H1 (cell line): ENCODE data around the gene SPECC1. TPM values are rescaled to one million over a fixed set of nuclear protein-coding genes. Genes with fewer than 3 reads are reported as not detected.

ENCODE experiments used
- CTCF ChIA-PET: fragments of 300-600 bp; sonication (Branson Sonifier 250); formaldehyde crosslinking; loops from one replicate; lab custom pipeline; 2021; ENCODE audit not compliant: partially characterized antibody; lab: Charles Lee
- POLR2A ChIA-PET: fragments of 300-600 bp; sonication (Branson Sonifier 250); formaldehyde crosslinking; loops from one replicate; lab custom pipeline; 2021; ENCODE audit warnings: inconsistent platforms; ENCODE audit not compliant: partially characterized antibody; lab: Charles Lee
- DNase-seq, 2 experiments: peaks; one replicate each; pipeline versions ENCODE4 v3.0.0 to v3.0.0-alpha.2; 2010 to 2022; ENCODE audit warnings: low spot score in 2 of 2, low read depth in 1 of 2, mixed read lengths in 1 of 2
- FAIRE-seq: peaks from 2 replicates; lab custom pipeline; 2011; peaks lifted over from hg19 to GRCh38; lab: Jason Lieb, UNC
- H2AFZ ChIP-seq: 2 replicates; pipeline ENCODE4 v1.8.1; 2012; ENCODE audit warnings: low read length, inconsistent platforms
- H2AK5ac ChIP-seq: 2 replicates; pipeline ENCODE4 v1.6.1; 2013; ENCODE audit warnings: low read depth, low read length
- H2BK120ac ChIP-seq: replicated peaks from 2 replicates; pipeline ENCODE3; 2013; ENCODE audit warnings: low read depth, low read length, inconsistent platforms
- H2BK12ac ChIP-seq: 2 replicates; pipeline ENCODE4 v1.6.1; 2013; ENCODE audit warnings: low read depth, low read length
- H2BK15ac ChIP-seq: 2 replicates; pipeline ENCODE4 v1.6.1; 2013; ENCODE audit warnings: low read length
- H2BK20ac ChIP-seq: 2 replicates; pipeline ENCODE4 v1.6.1; 2013; ENCODE audit warnings: low read length
- H2BK5ac ChIP-seq: 2 replicates; pipeline ENCODE4 v1.6.1; 2013; ENCODE audit warnings: low read depth, low read length
- H3K14ac ChIP-seq: 2 replicates; pipeline ENCODE4 v1.6.1; 2013; ENCODE audit warnings: inconsistent platforms; ENCODE audit not compliant: insufficient read length
- H3K18ac ChIP-seq: 2 replicates; pipeline ENCODE4 v1.6.1; 2013; ENCODE audit warnings: low read length; ENCODE audit errors: extremely low read depth
- H3K23ac ChIP-seq: 2 replicates; pipeline ENCODE4 v1.6.1; 2013; ENCODE audit warnings: inconsistent platforms; ENCODE audit not compliant: insufficient read length
- H3K23me2 ChIP-seq: 2 replicates; pipeline ENCODE4 v1.6.1; 2013; ENCODE audit warnings: low read depth, low read length
- H3K27ac ChIP-seq: 2 replicates; pipeline ENCODE4 v1.6.1; 2011; ENCODE audit warnings: low read depth, low read length, inconsistent platforms
- H3K27me3 ChIP-seq, 4 experiments: replicated peaks in 1 of 4; 1 replicate in 1 of 4; 2 replicates in 3 of 4; pipeline versions ENCODE4 v1.6.1 to v1.8.1; 2011 to 2013; ENCODE audit warnings: low read length in 3 of 4, mild to moderate bottlenecking in 3 of 4, inconsistent platforms in 2 of 4, mixed read lengths in 2 of 4, moderate library complexity in 1 of 4; ENCODE audit not compliant: control insufficient read depth in 3 of 4, insufficient read depth in 3 of 4; ENCODE audit errors: extremely low read depth in 1 of 4
- H3K36me3 ChIP-seq, 4 experiments: 2 replicates each; pipeline versions ENCODE4 v1.6.1 to v1.8.1; 2011 to 2013; ENCODE audit warnings: mild to moderate bottlenecking in 4 of 4, low read length in 3 of 4, moderate library complexity in 2 of 4, control low read depth in 1 of 4, inconsistent platforms in 1 of 4; ENCODE audit not compliant: insufficient read depth in 4 of 4, control insufficient read depth in 2 of 4
- H3K4ac ChIP-seq: replicated peaks from 2 replicates; pipeline ENCODE3; 2013; ENCODE audit warnings: low read length, low read depth, mixed read lengths, inconsistent platforms; ENCODE audit not compliant: insufficient read length
- H3K4me1 ChIP-seq, 4 experiments: replicated peaks in 1 of 4; 1 replicate in 1 of 4; 2 replicates in 3 of 4; pipeline versions ENCODE4 v1.6.1 to v1.8.1; 2011 to 2013; ENCODE audit warnings: low read length in 3 of 4, inconsistent platforms in 2 of 4, mixed read lengths in 1 of 4; ENCODE audit not compliant: insufficient read depth in 4 of 4, control insufficient read depth in 3 of 4
- H3K4me2 ChIP-seq, 2 experiments: 2 replicates each; pipeline versions ENCODE4 v1.6.1 to v1.8.1; 2011 to 2013; ENCODE audit warnings: low read depth in 2 of 2, low read length in 2 of 2, control low read depth in 1 of 2, inconsistent platforms in 1 of 2, mild to moderate bottlenecking in 1 of 2; ENCODE audit not compliant: insufficient read depth in 1 of 2
- H3K4me3 ChIP-seq, 4 experiments: fragments of 200-600, 300-600 bp in 1 of 4; sonication (generic), shearing (Covaris generic), sonication (Bioruptor Twin) in 1 of 4; 2 replicates each; pipeline versions ENCODE4 v1.5.1 to v1.8.1; 2011 to 2016; ENCODE audit warnings: low read length in 4 of 4, low read depth in 3 of 4, control low read depth in 2 of 4, inconsistent platforms in 2 of 4, mild to moderate bottlenecking in 2 of 4, mixed read lengths in 1 of 4, moderate library complexity in 1 of 4; ENCODE audit not compliant: insufficient read depth in 2 of 4; ENCODE audit errors: extremely low read depth in 1 of 4
- H3K56ac ChIP-seq: replicated peaks from 2 replicates; pipeline ENCODE3; 2013; ENCODE audit warnings: low read depth, mild to moderate bottlenecking, mixed read lengths, low read length, inconsistent platforms; ENCODE audit not compliant: insufficient read length
- H3K79me1 ChIP-seq: 2 replicates; pipeline ENCODE4 v1.6.1; 2013; ENCODE audit warnings: low read depth, low read length, control low read depth
- H3K79me2 ChIP-seq, 2 experiments: 2 replicates each; pipeline versions ENCODE4 v1.6.1 to v1.8.1; 2012 to 2013; ENCODE audit warnings: low read length in 2 of 2, mild to moderate bottlenecking in 2 of 2, inconsistent platforms in 1 of 2; ENCODE audit not compliant: insufficient read depth in 2 of 2, control insufficient read depth in 1 of 2
- H3K9ac ChIP-seq, 4 experiments: replicated peaks in 1 of 4; 1 replicate in 1 of 4; 2 replicates in 3 of 4; pipeline versions ENCODE4 v1.6.1 to v1.8.1; 2011 to 2013; ENCODE audit warnings: low read depth in 3 of 4, low read length in 3 of 4, control low read depth in 2 of 4, mild to moderate bottlenecking in 2 of 4, moderate library complexity in 2 of 4, inconsistent platforms in 1 of 4; ENCODE audit errors: extremely low read depth in 1 of 4
- H3K9me3 ChIP-seq, 2 experiments: 2 replicates each; pipeline versions ENCODE4 v1.6.1 to v1.8.1; 2012 to 2013; ENCODE audit warnings: mild to moderate bottlenecking in 2 of 2, moderate library complexity in 2 of 2, control low read depth in 1 of 2, inconsistent platforms in 1 of 2, low read depth in 1 of 2, low read length in 1 of 2, mixed read lengths in 1 of 2; ENCODE audit not compliant: insufficient read depth in 2 of 2
- H4K20me1 ChIP-seq, 2 experiments: replicated peaks in 1 of 2; 2 replicates each; pipeline versions ENCODE3 to v1.8.1; 2011 to 2013; ENCODE audit warnings: inconsistent platforms in 2 of 2, low read length in 2 of 2, mild to moderate bottlenecking in 1 of 2; ENCODE audit not compliant: insufficient read depth in 2 of 2, control insufficient read depth in 1 of 2
- H4K5ac ChIP-seq: 2 replicates; pipeline ENCODE4 v1.6.1; 2013; ENCODE audit warnings: low read length, low read depth, mixed read lengths, inconsistent platforms; ENCODE audit not compliant: insufficient read length
- H4K8ac ChIP-seq: 2 replicates; pipeline ENCODE4 v1.8.0; 2013; ENCODE audit warnings: mild to moderate bottlenecking, moderate library complexity, low read length, inconsistent platforms; ENCODE audit not compliant: insufficient read depth; ENCODE audit errors: extremely low read depth
- H4K91ac ChIP-seq: replicated peaks from 2 replicates; pipeline ENCODE3; 2013; ENCODE audit warnings: low read length, mixed read lengths, inconsistent platforms; ENCODE audit not compliant: insufficient read length
- ASH2L ChIP-seq: fragments of 200-600, 300-600 bp; sonication (generic); IDR thresholded peaks from one replicate; pipeline ENCODE4 v1.7.1; 2017; ENCODE audit warnings: low read length
- CBX5 ChIP-seq: fragments of 300-800, 300-1000 bp; sonication (generic); IDR thresholded peaks from 2 replicates; pipeline ENCODE4 v1.7.1; 2016; ENCODE audit warnings: antibody characterized with exemption, low read length, low read depth
- CTBP2 ChIP-seq: IDR thresholded peaks from 2 replicates; pipeline ENCODE4 v1.7.0; 2011; ENCODE audit warnings: borderline replicate concordance, mild to moderate bottlenecking, moderate library complexity, mixed read lengths, low read length; ENCODE audit not compliant: insufficient read depth, insufficient read length
- EZH2 ChIP-seq: fragments of 200-600 bp; sonication (generic); IDR thresholded peaks from 2 replicates; pipeline ENCODE4 v1.7.1; 2012; ENCODE audit warnings: low read depth, mild to moderate bottlenecking, moderate library complexity, low read length, inconsistent platforms; ENCODE audit not compliant: severe bottlenecking
- GTF2F1 ChIP-seq: IDR thresholded peaks from 2 replicates; pipeline ENCODE4 v1.6.1; 2012; ENCODE audit warnings: low read depth, low read length, improper control_type of control experiment, borderline replicate concordance
- POU5F1 ChIP-seq: IDR thresholded peaks from 2 replicates; pipeline ENCODE4 v1.6.1; 2011; ENCODE audit warnings: low read depth, mild to moderate bottlenecking, low read length, moderate library complexity
- RNF2 ChIP-seq: fragments of 200-900, 300-1000 bp; sonication (generic); IDR thresholded peaks from 2 replicates; pipeline ENCODE4 v1.7.1; 2016; ENCODE audit warnings: borderline replicate concordance, low read depth, mild to moderate bottlenecking, antibody characterized with exemption, low read length; ENCODE audit not compliant: poor library complexity, severe bottlenecking; ENCODE audit errors: missing control alignments
- SIN3A ChIP-seq, 2 experiments: IDR thresholded peaks in 1 of 2; conservative IDR thresholded peaks in 1 of 2; 2 replicates each; pipeline ENCODE4 v1.6.1; 2011 to 2012; ENCODE audit warnings: low read length in 2 of 2, improper control_type of control experiment in 1 of 2, low read depth in 1 of 2, mild to moderate bottlenecking in 1 of 2
- TAF1 ChIP-seq: IDR thresholded peaks from 2 replicates; pipeline ENCODE4 v1.6.1; 2011; ENCODE audit warnings: mild to moderate bottlenecking, low read depth, low read length
- YY1 ChIP-seq: IDR thresholded peaks from 2 replicates; pipeline ENCODE4 v1.6.1; 2011; ENCODE audit warnings: low read depth, mild to moderate bottlenecking, low read length
- WGBS, 2 experiments: shearing (Covaris generic) in 1 of 2; methylation state at CpG; one replicate each; pipeline versions ENCODE4 v1.1.6 to v1.1.7; 2013 to 2015; ENCODE audit warnings: low lambda C conversion rate in 2 of 2, mixed read lengths in 2 of 2, inconsistent platforms in 1 of 2, low coverage in 1 of 2, missing lambda C conversion rate in 1 of 2; ENCODE audit not compliant: insufficient replicate concordance in 2 of 2, insufficient coverage in 1 of 2, insufficient read length in 1 of 2; ENCODE audit errors: extremely low coverage in 1 of 2, missing lambda C conversion rate in 1 of 2; 5-methylcytosine and 5-hydroxymethylcytosine counted together
- polyA plus RNA-seq, 7 experiments: library from polyadenylated mRNA; depleted of rRNA in 3 of 7; stranded (reverse) in 5 of 7; unstranded in 2 of 7; fragments of >200 nt in 5 of 7; fragments of 200-250 nt in 2 of 7; gene quantifications; 1 replicate in 5 of 7; 2 replicates in 1 of 7; 4 replicates in 1 of 7; pipeline versions ENCODE4 v1.2.1 to v1.2.3, GENCODE V29; 2011 to 2013; ENCODE audit warnings: missing spikeins in 2 of 7, mixed read lengths in 2 of 7
- total RNA-seq: library from RNA; stranded (reverse); fragmentation: NEBNext Ultra II Directional; extraction: Animal tissue kit (Norgen Biotek cat#: 25700); gene quantifications from 2 replicates; pipeline ENCODE4 v1.2.1, GENCODE V29; 2021
- TF ChIP-seq, protein P1 (sequence below): IDR thresholded peaks from 2 replicates; pipeline ENCODE4 v1.6.1; 2012; ENCODE audit warnings: inconsistent platforms

SPECC1 gene
- total and polyA plus RNA-seq, 2 of the 8 experiments (the other 6 are each of a cell fraction or from before 2014, with no cell fraction given), result 35.8 to 87.9 TPM

DNA sequence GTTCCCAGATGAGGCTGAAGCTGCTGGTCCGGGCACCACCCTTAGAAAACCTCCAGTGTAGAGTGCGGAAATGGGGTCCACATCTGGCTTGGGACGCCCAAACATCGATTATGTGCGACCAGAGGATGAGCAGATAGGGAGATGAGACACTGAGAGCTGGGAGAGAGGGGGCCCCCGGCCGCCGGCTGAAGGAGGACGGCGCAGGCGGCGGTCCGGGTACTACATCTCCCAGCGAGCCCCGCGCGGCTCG is 182 bp upstream of the SPECC1 start:
- H3K9ac ChIP-seq, result peak overlapping the region in 2 of 4 experiments; percentile 16 to 41; a peak in 4 of 7 replicates
- no peaks in the 10 kb centered on the region for H3K79me2 ChIP-seq
- peak overlapping the region; percentile 23; the same call in 1 of the 2 replicates for H2BK5ac ChIP-seq
- peak overlapping the region; percentile 99 for H2AFZ ChIP-seq
- no peak overlapping the region for H2AK5ac ChIP-seq
- H3K4me1 ChIP-seq, result peaks cover 0 to 8% (median 3%) of the 10 kb centered on the region in 4 experiments; a peak in 4 of 7 replicates
- H3K23ac ChIP-seq, result no peak overlapping the region
- DNase-seq (no peak), FAIRE-seq (no peak)
- no peaks in the 10 kb centered on the region for H3K79me1 ChIP-seq
- H3K36me3 ChIP-seq, result no peaks in the 10 kb centered on the region
- ChIA-PET CTCF (interaction anchor here (0.7 to 3.5 kb wide), 20 partner anchors 8 to 230 kb away, joined by 3 to 35 read pairs (median 4); no protein-coding TSS in a partner anchor), POLR2A (interaction anchor here (0.8 to 2.3 kb wide), 4 partner anchors 8 to 34 kb away, joined by 3 to 11 read pairs (median 6); partner anchors contain the start of gene AKAP10)
- H4K5ac ChIP-seq, result peak overlapping the region; percentile 28
- H3K4me3 ChIP-seq, result peak overlapping the region; percentile 54 to 88 (median 80)
- peak overlapping the region; percentile 53; the same call in 1 of the 2 replicates for H2BK15ac ChIP-seq
- no peak overlapping the region for H2BK12ac ChIP-seq
- H3K4me2 ChIP-seq, result peak overlapping the region; percentile 78 to 90
- no peak overlapping the region for H3K4ac ChIP-seq
- H4K20me1 ChIP-seq, result no peaks in the 10 kb centered on the region
- H2BK120ac ChIP-seq, result no peak overlapping the region
- H3K27me3 ChIP-seq, result peaks cover 0 to 3% (median 0%) of the 10 kb centered on the region in 4 experiments; a peak in 1 of 7 replicates
- H3K9me3 ChIP-seq, result no peaks in the 10 kb centered on the region
- 5% methylated on average over 9 of the region's 18 CpGs; no CpG with 5 or more reads in 1 of the 2 experiments for WGBS, 2 experiments
- peak overlapping the region; percentile 34 for H4K91ac ChIP-seq
- H3K23me2 ChIP-seq, result peaks cover 13% of the 10 kb centered on the region; the same call in 1 of the 2 replicates
- H3K56ac ChIP-seq, result peak overlapping the region; percentile 40
- H3K14ac ChIP-seq, result no peak overlapping the region
- H3K27ac ChIP-seq, result no peak overlapping the region
- H2BK20ac ChIP-seq, result no peak overlapping the region
- H4K8ac ChIP-seq, result peak overlapping the region; percentile 81
- H3K18ac ChIP-seq, result no peak overlapping the region
- TF ChIP-seq RNF2 (no peak), SIN3A (conservative IDR thresholded peaks at IDR 0.05 in 1 of 2, IDR thresholded peaks at IDR 0.05 in 1 of 2; ENCODE audit: low read depth in 1 of 2, low read length in 2 of 2) (no peak), CTBP2 (no peak), ASH2L (no peak), POU5F1 (no peak), EZH2 (peak; percentile 26), TAF1 (no peak; the same call in 1 of the 2 replicates), CBX5 (no peak), GTF2F1 (no peak), YY1 (no peak)
- TF ChIP-seq, protein P1, sequence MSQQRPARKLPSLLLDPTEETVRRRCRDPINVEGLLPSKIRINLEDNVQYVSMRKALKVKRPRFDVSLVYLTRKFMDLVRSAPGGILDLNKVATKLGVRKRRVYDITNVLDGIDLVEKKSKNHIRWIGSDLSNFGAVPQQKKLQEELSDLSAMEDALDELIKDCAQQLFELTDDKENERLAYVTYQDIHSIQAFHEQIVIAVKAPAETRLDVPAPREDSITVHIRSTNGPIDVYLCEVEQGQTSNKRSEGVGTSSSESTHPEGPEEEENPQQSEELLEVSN, result no peak
